GM18526 (cell line): Measurements from ENCODE around the gene MARK2.

Source experiments
- POLR2A ChIP-seq: IDR thresholded peaks from 3 replicates; pipeline ENCODE4 v1.6.1; 2011; ENCODE audit not compliant: insufficient read length; ENCODE audit errors: extremely low read depth

MARK2 gene

DNA sequence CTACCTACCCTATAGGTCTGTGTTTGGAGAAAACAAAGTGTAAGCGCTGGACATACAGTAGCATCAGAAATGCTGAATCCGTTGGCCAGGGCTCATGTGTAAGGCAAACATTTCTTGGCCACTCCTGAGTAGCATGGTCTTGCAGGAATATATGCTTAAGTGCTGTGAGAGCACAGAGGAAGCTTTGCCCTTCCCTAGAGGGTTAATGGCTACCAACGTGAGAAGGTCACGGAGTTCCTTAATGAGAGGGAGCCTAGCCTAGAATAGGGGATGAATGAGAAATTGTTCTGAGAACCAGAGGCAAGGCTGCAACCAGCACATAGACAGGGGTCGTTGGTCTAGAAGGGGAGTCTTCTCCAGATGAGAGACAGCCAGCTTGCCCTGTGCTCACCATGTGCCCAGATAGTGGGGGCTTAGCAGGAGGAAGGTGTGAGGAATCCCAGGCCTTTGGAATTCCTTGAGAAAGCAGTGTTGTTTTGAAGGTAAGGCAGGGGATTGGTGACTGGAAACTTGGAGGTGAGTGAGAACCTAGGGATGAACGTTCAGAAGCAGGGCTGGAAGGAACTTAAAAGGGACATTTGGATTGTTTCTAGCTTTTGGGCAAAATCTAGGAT is 48.6 kb downstream of the MARK2 start:
- no peak for TF ChIP-seq POLR2A

DNA sequence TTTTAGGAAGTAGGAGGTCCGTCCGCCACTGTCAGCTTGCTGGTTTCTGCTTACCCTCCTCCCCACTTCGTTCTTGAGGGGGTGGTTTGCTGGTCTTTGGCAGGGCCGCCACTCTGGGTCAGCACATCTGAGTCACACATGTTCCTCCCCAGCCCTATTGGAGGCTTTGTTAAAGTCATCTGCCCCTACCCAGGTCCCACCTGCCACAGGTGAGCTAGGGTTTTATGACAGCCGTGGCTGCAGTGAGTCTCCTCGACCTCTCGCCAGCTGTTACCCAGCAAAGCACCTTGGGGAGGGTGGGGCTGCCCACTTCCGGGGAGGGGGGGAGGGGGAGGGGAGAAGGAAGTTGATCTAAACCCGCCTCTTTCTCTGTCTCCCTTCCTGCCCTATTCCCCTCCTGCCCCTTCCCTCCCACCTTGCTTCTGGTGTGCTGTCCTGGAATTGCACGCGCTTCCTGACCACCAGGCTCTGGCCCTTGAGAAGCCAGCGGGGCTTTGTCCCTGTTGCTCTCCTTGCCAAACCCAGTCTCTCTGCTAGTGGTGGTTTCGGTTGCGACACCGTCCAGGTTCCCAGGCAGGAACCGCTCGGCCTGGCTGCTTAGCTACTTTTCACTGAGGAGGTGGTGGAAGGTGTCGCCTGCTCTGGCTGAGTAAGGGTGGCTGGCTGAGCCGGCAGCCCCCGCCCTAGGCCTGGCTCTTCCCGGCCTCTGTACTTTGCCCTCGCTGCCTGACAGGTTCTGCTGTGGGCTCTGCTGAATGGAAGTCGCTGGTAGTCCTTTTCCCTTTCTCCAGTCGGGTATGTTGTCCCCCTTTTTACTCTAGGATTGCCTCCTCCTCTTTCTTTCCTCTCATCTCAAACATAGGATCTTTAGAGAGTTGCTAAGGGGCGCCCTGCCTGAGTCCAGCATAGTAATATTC is 49.5 kb downstream of the MARK2 start:
- TF ChIP-seq POLR2A = peak; percentile 40

DNA sequence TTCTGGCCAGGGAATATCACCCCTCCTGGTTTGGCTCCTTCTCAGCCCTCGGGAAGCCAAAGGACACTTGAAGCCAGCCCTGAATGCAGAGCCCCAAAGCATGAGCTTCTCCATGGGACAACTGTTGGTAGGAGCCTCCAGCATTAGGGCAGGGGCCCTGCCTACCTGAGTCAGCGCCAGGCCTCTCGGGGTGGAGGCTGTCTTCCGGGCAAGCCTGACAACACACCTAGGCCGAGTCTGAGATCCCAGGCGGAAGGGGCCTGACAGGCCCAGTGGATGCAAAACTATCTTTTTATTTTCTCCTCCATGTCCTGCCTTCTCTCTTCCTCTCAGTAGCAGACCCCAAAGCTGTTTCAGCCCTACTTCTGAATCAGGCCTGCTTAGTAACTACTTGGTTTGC is 50.4 kb downstream of the MARK2 start:
- no peak for TF ChIP-seq POLR2A

DNA sequence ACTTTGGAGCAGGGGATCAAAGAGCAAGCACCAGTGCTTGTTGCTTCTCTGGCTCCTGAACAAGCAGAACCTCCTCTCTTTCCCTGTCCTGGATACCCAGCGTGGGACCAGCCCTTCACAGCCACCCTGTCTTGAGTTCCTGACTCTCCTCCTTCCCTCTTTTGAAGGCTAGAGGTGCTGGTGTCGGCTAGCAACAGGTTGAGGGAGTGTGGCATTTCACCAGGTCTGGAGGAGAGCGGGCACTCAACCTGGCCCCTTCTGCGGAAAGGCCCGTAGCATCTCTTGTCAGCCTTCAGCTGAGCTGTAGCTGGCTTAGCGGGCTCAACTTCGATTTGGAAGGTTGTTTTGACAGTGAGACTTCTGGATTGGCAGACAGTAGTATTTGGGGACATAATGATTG is 51.5 kb downstream of the MARK2 start:
- TF ChIP-seq POLR2A = no peak

DNA sequence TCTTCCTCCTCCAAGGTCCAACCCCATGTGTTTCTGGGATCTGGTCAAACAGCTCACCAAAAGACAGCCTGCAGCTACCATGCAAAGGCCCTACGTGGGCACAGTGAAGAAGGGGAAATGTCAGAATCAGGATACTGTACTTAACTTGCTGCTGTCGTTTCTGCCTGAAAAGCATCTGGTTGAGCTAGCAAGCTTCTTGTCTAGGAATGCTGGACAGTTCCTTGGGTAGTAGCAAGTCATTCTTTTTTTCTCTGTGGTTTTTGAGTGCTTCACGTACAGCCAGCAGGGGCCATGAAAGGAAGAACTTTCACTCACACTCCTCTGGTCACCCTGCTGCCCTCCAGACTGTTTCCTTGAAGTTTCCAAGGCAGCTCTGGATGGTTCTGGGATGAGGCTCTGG is 53.3 kb downstream of the MARK2 start:
- no peak for TF ChIP-seq POLR2A

DNA sequence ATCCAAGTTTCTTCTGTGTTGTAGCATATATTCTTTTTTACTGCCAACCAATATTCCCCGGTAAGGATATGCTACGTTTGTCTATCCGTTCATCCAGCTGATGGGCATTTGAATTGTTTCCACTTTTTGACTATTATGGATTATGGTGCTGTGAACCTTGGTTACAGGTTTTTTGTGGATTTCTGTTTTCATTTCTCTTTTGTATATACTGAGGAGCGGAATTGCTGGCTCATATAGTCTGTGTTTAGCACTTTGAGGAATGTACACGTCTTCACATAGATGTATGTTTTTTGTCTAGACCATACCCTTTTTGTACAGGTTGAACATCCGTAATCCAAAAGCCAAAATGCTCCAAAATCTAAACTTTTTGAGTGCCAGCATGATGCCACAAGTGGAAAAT is 54.4 kb downstream of the MARK2 start:
- TF ChIP-seq POLR2A = no peak

DNA sequence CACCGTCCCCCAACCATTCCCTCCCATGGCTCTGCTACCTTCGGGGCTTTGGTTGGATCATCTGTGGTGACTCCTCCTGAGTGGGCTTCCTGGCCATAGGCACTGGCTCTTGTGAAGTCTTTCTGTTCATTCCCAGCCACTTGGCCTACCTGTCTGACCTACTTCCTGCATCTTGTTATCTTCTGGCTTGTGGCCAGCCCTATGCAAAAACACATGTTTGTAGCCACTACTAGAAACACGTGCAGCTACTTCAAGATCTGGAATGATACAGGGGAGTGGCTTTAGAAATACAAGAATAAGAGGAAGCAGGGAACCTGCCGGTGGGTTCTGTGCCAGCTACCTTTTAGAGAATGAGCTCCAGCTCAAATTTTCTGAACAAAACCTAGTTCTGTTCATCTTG is 57.2 kb downstream of the MARK2 start:
- TF ChIP-seq POLR2A = no peak

DNA sequence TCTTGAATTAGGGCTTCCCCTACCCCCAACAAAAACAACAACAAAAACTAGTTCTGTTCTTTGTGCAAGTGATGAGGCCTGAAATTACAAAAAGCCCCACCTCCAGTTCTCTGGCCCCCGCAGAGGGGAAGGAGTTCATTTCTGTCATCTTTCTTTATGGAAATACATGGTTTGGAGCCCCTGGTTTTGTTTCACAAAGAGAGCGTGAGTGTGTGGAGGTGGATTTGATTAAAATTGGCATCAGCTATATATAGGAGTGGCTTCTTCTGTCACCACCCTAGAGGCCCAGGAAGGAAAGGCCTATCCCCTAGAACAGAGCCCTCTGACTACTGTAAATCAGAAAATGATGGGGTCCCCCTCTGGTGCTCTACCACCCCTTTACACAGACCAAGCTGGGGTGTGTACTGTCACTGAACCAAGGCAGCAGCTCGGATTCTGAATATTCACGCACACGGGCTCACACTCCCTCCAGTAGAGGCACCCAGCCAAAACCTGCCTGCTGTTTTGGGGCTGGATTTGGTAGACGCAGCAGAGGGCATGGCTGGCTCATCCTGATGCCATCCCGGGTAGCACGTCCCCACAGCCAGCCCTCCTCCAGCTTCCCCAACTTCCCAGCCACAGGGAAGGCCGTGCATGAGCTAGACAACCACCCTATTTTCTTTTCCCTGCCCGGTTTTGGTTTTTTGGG is 58.7 kb downstream of the MARK2 start:
- TF ChIP-seq POLR2A = no peak

DNA sequence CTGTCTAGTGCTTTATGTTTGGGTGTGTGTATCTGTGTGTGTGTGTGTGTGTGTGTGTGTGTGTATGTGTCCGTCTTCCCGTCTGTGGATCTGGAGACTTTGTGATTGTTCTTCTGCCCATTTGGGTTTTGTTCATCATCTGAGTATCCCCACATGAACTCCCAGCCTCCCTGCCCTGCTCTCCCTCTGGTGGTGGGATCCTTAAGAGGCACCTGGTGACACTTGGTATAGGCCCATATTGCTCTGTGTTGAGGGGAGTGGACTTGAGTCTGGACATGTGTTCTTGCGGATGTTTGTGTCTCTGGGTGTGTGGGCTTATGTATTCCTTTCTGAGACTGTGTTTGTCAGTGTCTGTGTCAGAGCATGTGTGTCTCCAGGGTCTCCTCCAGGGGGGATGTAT is 62.8 kb downstream of the MARK2 start:
- no peak for TF ChIP-seq POLR2A

DNA sequence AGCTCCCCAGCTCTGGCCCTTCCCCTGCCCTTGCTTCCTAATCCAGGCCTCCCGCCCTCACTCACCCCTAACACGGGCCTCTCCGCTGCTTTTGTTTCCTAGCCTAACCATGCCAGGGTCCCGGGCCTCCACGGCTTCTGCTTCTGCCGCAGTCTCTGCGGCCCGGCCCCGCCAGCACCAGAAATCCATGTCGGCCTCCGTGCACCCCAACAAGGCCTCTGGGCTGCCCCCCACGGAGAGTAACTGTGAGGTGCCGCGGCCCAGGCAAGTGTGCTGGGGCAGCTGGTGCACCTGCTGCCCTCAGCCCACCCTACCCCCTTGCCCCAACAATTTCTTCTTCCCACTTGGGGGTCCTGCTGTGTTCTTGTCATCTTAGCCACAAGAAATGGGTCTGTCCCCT is 65.0 kb downstream of the MARK2 start:
- TF ChIP-seq POLR2A = no peak

DNA sequence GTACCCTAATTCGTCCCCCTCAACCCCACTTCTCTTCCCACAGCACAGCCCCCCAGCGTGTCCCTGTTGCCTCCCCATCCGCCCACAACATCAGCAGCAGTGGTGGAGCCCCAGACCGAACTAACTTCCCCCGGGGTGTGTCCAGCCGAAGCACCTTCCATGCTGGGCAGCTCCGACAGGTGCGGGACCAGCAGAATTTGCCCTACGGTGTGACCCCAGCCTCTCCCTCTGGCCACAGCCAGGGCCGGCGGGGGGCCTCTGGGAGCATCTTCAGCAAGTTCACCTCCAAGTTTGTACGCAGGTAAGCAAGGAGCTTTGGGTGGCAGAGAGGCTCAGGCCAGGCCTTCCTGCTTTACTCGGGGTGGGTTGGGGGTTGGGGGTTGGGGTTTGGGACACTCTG is 65.8 kb downstream of the MARK2 start:
- no peak for TF ChIP-seq POLR2A

DNA sequence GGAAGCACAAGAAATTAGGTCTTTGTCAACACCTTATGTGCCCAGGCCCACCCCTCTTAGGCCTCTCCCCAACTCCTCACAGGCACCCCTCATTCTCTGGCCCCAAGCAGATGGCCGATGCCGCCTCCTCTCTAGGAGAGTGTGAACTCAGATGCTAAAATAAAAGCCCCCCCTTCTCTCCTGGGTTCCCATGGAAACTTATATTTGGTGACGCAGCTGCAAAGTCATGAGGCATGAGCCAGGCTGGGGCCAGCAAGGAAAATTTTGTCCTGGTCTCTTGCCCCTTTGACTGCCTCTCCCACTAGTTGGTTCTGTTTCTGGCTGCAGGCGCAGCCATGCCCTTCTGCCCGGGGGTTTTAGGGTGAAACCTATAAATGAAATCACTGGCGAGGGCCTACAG is 66.3 kb downstream of the MARK2 start:
- no peak for TF ChIP-seq POLR2A

DNA sequence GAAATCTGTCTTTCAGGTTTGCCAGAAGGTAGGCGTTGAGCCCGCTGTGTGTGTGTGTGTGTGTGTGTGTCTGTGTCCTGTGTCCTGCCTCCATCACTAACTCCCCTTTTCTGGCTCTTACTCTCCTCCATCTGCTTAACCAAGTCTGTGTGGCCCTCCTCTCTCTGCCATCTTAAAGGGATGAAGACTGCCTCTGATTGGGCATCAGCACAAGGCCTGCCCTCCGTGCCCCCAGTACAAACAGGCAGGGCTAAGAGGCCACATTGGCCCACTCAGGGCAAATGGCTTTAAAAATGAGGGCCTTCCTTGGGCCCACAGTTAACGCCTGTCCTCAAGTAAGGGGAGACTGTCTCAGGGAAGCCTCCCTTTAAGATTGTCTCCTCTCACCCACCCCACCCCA is 67.2 kb downstream of the MARK2 start:
- TF ChIP-seq POLR2A = no peak

DNA sequence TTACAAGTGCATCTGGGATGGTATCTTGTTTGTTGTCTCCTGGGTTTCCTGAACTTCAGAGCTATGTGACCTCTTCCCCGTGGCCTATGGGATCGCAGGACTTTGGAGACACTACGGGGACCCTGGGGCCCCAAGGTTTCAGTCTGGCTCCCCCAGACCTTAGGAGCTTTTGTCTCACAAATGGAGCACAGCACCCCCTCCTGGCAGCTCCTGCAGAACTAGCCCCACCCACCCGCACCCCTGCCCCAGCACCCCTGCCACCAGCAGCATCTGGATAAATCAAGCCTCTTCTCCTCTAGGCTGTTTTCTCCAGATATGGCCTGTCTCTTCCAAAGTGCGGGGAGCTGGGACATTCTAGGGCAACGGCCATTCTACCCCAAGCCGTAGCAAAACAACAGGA is 67.7 kb downstream of the MARK2 start:
- TF ChIP-seq POLR2A = no peak

DNA sequence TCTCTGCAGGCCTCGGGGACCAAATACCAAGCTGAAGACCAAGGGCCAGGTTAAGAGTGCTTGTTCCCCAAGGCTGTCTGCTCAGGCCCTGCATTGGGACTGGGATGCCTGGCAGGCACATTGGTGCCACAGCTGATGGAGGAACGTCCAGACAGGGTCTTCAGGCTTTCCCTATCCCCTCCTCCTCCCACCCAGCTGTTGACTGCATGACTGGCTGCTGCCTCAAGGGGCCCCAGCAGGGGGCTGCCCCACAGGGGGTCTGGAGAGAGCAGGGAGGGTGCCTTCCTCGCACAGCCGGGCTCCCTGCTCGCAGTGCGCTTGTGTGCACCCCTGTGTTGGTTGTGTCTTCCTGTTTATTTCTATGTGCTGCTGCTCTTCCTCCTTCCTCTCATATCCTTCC is 68.2 kb downstream of the MARK2 start:
- TF ChIP-seq POLR2A = no peak
